Measurements from ENCODE around the gene ZNF774. TPM values are rescaled to one million over a fixed set of nuclear protein-coding genes. Genes with fewer than 3 reads are reported as not detected.

Gene ZNF774
- total and polyA plus RNA-seq, 11 donors = 2.1 to 9.9 (median 4.5) TPM

DNA sequence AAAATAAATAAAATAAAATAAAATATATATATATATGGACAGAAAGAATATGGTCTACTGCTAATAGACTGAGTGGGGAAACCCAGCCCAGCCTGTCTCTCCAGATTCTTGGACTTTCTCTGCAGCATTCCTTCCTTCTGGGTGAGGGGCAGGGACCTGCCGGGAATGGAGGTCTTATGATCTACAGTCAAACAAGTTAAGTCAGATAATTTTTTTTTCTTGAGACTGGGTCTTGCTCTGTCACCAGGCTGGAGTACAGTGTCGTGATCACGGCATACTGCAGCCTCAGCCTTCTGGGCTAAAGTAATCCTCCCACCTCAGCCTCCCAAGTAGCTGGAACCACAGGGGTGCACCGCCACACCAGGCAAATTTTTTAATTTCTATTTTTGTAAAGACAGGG is 33.5 kb upstream of the ZNF774 start:
- WGBS, 4 donors = 72 to 99% (median 80%) methylated on average over 4 of the region's 4 CpGs
- H3K27me3 ChIP-seq = no peaks in the 10 kb centered on the region
- no peaks in the 10 kb centered on the region for H3K36me3 ChIP-seq
- TF ChIP-seq, protein P1, sequence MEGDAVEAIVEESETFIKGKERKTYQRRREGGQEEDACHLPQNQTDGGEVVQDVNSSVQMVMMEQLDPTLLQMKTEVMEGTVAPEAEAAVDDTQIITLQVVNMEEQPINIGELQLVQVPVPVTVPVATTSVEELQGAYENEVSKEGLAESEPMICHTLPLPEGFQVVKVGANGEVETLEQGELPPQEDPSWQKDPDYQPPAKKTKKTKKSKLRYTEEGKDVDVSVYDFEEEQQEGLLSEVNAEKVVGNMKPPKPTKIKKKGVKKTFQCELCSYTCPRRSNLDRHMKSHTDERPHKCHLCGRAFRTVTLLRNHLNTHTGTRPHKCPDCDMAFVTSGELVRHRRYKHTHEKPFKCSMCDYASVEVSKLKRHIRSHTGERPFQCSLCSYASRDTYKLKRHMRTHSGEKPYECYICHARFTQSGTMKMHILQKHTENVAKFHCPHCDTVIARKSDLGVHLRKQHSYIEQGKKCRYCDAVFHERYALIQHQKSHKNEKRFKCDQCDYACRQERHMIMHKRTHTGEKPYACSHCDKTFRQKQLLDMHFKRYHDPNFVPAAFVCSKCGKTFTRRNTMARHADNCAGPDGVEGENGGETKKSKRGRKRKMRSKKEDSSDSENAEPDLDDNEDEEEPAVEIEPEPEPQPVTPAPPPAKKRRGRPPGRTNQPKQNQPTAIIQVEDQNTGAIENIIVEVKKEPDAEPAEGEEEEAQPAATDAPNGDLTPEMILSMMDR (IDR thresholded peaks at IDR 0.05) = no peak
- no peak for TF ChIP-seq POLR2A (IDR thresholded peaks at IDR 0.05)
- H3K4me3 ChIP-seq = no peak overlapping the region
- ATAC-seq = no peak
- no peak for DNase-seq
- H3K9me3 ChIP-seq = no peaks in the 10 kb centered on the region
- no peak overlapping the region for H3K27ac ChIP-seq
- H3K4me1 ChIP-seq = peaks cover 0 to 29% (median 15%) of the 10 kb centered on the region in 12 donors
- intact Hi-C loops (cut with DNase I) = no loop called here

DNA sequence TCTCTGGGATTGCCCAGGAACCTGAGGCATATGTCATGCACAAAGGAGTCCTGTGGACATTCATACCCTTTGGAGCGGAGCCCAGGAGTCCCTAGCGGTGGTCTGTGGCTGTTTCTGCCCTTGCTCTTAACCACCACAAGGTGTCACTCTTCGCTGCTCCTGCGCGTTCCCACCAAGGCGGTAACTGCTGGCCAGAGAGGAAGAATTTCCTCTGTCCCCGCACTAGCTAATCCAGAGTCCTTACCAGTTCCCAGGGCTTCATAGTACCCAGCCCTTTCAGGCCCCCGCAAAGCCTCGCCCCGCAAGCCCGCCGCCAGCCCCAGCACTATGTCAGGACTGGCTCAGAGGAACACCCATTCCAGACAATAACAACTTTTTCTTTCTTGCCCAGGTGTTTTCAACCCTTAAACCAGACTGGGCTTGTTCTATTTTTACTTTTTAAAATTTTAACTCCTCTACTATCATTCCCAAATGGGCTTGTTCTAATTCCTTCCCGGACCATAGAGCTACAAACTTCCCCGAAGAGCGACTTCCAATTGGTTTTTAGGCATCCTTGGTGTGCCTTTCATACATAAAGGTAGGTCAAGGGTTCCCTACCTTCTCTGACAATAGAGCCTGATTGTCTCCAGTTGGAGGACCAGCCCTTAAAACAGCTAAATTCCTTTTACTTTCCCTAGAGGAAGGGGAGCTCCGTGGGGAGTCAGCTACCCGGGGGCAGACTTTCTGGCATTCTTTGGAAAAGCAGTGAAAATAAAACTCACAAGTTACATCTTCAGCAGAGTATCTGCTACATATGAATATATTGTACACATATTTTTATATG is 31.8 kb upstream of the ZNF774 start:
- Histone ChIP-seq H3K27ac (peak overlapping the region in 6 of 12 donors; percentile 24 to 50 (median 39)), H3K4me3 (peak overlapping the region in 6 of 12 donors; percentile 16 to 29 (median 24)), H3K4me1 (peaks cover 0 to 27% (median 15%) of the 10 kb centered on the region in 12 donors), H3K27me3 (no peaks in the 10 kb centered on the region), H3K36me3 (no peaks in the 10 kb centered on the region), H3K9me3 (no peaks in the 10 kb centered on the region)
- WGBS, 4 donors = 9 to 14% (median 11%) methylated on average over 17 of the region's 17 CpGs
- DNase-seq (peak; percentile 77 to 86 (median 85)), ATAC-seq (peak; percentile 87 to 95 (median 91))
- TF ChIP-seq, protein P1 (IDR thresholded peaks at IDR 0.05) = peak; percentile 95 to 99 (median 99)
- TF ChIP-seq POLR2A (IDR thresholded peaks at IDR 0.05) = no peak
- intact Hi-C loops (cut with DNase I) = loop anchor here (1.0 to 10.0 kb wide), 12 partner anchors 42 to 565 kb away; partner anchors contain the start of gene FES (in 1 of the 10)

DNA sequence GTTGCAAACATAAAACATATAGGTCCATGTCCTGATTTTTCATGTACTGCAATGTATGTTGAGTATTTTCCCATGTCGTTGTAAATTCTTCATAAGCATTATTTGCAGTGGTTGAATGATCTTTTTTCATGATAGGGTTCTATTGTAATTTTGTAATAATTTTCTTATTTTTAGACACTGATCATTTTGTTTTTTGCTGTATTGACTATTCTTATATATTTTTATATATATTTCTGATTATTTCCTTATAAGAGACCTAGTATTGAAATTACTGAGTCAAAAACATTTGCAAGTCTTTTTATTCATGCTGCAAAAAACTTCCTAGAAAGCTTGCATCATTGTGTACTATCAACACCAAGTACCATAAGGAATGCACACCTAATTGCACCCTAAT is 31.2 kb upstream of the ZNF774 start:
- DNase-seq (no peak), ATAC-seq (no peak)
- Histone ChIP-seq H3K27ac (no peak overlapping the region), H3K36me3 (no peaks in the 10 kb centered on the region), H3K4me1 (peaks cover 0 to 21% (median 11%) of the 10 kb centered on the region in 12 donors), H3K9me3 (no peaks in the 10 kb centered on the region), H3K4me3 (no peak overlapping the region), H3K27me3 (no peaks in the 10 kb centered on the region)
- TF ChIP-seq, protein P1 (IDR thresholded peaks at IDR 0.05) = no peak
- no peak for TF ChIP-seq POLR2A (IDR thresholded peaks at IDR 0.05)
- intact Hi-C loops (cut with DNase I) = loop anchor here (1.0 to 10.0 kb wide), 12 partner anchors 41 to 564 kb away; partner anchors contain the start of gene FES (in 1 of the 10)
- 61 to 90% (median 74%) methylated on average over 1 of the region's 1 CpG for WGBS, 4 donors

DNA sequence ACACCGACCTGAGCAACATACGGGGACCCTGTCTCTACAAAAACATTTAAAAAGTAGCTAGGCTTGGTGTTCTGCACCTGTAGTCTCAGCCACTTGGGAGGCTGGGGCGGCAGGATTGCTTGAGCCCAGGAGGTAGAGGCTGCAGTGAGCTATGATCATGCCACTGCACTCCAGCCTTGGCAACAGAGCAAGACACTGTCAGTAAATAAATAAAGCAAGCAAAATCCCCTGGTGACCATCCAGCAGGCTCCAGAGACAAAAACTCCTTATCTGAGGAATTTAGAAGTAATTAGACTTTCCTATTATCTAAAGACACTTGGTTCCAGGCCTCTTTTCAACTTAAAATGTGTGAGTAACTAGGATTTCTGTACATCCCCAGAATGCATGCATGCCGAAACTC is 29.5 kb upstream of the ZNF774 start:
- Histone ChIP-seq H3K27me3 (no peaks in the 10 kb centered on the region), H3K9me3 (no peaks in the 10 kb centered on the region), H3K4me3 (no peak overlapping the region), H3K4me1 (peaks cover 0 to 16% (median 6%) of the 10 kb centered on the region in 12 donors), H3K36me3 (no peaks in the 10 kb centered on the region), H3K27ac (no peak overlapping the region)
- ATAC-seq (no peak), DNase-seq (no peak)
- intact Hi-C loops (cut with DNase I) = loop anchor here in 8 of 10 donors (5.0 to 10.0 kb wide), 9 partner anchors 40 to 562 kb away; partner anchors contain the start of gene FES (in 1 of the 8)
- TF ChIP-seq, protein P1 (IDR thresholded peaks at IDR 0.05) = no peak
- no peak for TF ChIP-seq POLR2A (IDR thresholded peaks at IDR 0.05)
- 79 to 87% (median 86%) methylated on average over 4 of the region's 4 CpGs for WGBS, 4 donors

Measured in heart left ventricle (tissue), 16 donors.